Measurements from ENCODE around the gene POGZ.
"Not testable (repeated sequence)": the region's sequence is repeated elsewhere in the genome, so short reads cannot be mapped to it uniquely, and the experiment has no call there.

POGZ gene

DNA sequence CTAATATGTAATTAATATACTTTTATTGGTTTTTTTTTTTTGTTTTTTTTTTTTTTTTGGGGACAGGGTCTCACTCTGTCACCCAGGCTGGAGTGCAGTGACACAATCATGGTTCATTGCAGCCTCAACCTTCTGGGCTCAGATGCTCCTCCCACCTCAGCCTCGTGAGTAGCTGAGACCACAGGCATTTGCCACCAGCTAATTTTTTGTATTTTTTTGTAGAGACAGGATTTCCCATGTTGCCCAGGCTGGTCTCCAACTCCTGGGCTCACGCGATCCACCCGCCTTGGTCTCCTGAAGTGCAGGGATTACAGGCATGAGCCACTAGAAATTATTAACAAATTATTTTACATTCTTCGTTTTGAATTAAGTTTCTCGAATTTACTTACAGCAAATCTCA, 16.8 kb upstream of the POGZ start:
- DNase-seq (ENCODE audit: low read depth): no peak

DNA sequence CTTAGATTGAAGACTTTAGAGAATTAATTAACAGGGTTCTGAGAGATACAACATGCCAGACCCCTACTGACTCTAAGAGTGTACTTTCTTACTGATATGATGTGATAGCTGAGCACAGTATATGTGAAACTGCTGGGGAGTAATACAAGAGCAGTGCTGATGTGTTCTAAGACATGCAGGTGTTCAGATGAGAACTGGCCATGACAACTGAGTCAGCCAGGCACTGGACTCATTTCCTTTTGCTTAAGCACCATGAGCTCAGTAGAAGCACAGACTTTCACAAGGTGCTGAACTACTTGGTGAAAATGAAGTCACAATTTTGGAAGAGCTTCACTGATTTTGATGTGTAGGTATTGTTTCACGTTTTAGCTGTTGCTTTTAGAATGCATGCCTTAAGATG, 15.9 kb upstream of the POGZ start:
- DNase-seq (ENCODE audit: low read depth): no peak

DNA sequence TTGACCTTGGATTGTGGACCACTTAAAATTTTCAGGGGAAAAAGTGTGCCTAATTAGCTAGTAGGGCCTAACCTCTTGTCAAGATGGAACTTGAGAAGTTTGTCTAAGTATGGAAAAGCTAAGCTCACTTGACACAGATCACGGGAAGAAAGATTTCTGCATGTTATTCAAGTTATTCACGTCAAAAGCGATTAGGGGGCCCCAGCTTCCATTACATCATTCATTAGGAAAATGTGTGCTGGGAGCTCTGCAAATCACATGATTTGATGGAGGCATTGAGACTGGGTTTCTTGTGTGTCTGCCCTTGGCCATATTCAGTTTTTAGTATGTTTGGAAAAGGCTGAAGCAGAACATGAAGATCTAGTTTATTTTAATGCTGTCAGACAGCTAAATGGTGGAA, 15.5 kb upstream of the POGZ start:
- DNase-seq (ENCODE audit: low read depth): no peak

DNA sequence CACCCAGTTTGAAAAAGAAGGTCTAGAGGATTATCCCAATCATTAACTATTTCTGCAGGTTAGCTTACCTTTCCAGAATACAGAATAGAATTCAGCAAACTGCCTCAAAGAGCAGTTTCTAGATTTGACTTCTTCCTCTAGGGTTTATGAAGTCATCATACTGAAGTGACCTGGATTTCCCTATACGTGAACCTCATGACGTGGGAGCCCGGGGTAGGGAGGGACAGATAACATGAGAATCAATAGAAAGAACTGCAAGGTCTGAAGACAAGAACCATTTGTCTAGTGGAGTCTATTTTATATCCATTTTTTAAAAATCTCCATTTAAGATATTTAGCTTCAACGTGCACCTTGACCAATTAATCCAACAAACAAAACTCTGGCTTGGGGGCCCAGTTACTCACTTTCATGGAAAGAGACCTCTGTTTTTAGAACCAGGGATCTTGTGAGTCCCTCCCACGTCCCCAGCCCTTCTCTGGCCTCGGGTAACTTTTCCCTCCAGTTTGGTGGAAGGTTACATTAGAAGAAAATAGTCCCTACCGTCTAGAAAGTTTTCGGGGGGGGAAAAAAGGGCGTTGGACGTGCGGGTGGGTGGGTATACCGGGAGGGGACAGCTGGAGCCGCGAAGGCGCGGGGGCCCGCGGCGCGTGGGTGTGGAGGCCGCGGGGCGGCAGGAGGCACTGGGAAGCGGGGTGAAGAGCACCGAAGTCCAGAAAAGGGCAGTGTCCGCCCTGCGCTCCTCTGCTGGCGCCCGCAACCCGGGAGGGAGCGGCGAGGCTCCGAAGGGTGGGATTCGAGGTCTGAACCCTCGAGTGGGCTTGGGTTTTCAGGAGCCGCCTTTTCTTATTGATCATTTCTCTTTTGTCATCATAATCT, 13.8 kb upstream of the POGZ start:
- DNase-seq (ENCODE audit: low read depth): no peak

DNA sequence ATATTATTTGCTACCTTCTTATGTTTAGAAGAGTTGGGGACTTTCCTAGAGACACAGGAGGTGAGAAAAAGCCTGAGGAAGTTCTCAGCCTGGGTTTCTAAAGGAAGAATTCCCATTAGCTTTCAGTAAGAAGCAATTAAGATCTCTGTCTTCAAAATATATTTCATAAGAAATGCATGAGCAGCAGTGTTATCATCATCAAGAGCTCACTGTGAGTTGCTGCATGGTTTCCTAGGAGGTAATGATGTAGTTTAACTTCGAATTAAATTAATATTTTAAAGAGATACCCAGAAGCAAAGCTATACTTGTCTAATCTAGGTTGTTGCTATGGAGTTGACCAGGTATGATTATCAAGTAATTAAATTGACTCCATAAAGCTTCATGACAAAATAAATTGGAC, 5.7 kb upstream of the POGZ start:
- no peak for DNase-seq (ENCODE audit: low read depth)

DNA sequence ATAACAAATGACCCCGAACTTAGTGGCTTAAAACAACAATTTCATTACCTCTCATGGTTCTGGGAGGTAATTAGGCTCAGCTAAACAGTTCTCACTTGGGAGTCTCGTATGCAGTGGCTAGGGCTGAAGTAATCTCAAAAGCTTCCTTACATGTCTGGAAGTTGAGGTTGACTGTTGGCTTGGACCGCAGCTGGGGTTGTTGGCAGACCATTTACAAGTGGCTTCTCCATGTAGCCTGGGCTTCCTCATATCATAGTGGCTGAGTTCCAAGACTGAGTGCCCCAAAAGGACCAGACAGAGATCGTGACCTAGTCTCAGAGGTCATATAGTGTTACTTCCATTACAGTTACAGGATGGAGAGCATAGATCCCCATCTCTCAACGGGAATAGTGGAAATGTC, 2.4 kb upstream of the POGZ start:
- no peak for DNase-seq (ENCODE audit: low read depth)

DNA sequence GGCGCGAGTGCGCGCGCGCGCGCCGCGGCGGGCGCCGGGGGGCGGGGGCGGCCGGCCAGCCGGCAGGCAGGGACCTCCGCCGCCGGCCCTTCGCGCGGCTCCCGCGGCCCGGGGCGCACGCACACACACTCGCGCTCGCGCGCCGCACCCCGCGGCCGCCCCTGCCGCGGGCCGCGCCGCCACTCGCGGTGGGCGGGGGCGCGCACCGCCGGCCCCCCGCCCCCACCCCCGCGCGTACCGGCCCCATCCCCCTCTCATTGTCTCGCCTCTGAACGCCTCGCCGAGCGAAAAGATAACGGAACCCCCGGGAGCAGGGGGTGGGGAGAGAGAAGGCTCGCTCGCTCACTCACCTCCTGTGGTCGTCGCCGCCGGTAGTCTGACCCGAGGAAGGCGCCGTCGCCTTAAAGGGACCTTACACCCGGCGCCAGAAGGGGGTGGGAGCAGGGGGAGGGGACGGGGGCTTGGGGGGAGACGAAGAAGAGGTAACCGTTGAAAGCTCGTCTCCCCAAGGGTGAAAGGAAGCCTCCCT, 428 bp downstream of the POGZ start:
- DNase-seq (ENCODE audit: low read depth): peak; percentile 26

DNA sequence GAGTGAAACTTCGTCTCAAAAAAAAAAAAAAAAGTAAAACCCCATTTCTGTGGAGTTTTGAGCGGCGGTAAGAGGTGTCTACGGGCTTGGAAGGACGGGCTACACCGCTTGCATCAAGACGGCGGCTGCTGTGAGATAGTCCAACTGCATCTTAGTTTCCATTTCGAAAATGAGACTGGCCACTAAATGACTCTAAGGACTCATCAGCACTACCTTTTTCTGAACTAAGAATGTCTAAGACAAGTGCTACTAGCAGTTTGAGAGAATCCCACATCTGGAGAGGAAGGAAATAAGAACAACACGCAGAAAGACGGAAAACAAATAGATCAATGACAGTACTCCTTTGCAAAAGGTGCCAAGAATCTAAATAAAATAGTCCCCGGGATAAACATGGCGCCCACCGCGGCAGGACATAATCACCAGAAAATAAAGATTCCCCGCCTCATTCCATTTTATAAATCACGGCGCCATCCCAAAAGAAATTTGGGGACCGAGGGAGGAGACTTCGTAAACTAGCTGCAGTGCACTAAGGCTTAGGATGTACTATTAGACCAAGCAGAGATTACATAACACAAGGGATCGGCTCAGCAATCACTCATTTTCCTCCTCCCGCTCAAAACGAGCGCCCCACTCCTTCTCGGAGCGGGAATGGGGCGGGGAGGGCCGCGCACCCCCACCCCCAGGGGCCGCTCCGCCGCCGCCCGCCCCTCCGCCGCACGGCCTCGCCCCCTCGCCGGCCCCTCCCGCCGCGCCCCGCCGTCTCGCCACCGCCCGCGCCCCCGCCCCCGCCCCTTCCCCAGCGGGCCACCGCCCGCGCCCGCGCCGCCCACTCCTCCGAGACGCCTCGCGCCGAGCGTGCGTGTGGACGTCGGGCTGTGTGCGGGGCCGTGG, 1.1 kb downstream of the POGZ start:
- peak; percentile 24 for DNase-seq (ENCODE audit: low read depth)

DNA sequence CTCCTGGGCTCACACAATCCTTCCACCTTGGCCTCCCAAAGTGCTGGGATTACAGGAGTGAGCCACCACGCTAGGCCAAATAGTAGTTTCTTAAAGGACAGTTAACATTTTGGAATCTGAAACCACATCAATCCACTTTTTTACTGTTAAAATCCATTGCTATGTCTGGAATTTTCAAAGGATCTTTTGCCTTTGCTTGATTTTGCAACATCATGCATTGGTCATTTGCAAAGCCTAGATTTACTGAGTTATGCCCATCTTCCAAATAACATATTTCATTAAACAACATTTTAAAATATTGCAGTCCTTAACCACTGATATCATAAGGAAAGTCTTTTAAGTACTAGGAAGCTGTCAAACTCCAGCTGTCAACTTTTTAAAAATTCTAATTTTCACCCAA, 3.3 kb downstream of the POGZ start:
- DNase-seq (ENCODE audit: low read depth): no peak

DNA sequence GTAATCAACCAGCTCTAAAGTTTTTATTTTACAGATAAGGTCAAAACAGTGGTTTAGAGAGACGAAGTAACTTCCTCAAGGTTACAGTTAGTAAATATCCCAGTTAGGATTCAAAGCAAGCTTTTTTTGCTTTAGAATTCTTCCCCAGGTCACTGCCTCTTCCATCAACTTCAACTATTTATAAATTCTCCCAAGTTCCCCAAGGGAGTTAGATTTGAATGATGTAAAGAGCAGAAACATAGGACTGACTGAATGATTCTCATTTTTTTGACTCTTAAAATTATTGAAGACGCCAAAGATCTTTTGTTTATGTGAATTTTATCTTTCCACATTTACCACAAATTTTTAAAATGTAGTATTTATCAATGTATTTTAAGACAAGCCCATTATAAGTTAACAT, 4.1 kb downstream of the POGZ start:
- no peak for DNase-seq (ENCODE audit: low read depth)

DNA sequence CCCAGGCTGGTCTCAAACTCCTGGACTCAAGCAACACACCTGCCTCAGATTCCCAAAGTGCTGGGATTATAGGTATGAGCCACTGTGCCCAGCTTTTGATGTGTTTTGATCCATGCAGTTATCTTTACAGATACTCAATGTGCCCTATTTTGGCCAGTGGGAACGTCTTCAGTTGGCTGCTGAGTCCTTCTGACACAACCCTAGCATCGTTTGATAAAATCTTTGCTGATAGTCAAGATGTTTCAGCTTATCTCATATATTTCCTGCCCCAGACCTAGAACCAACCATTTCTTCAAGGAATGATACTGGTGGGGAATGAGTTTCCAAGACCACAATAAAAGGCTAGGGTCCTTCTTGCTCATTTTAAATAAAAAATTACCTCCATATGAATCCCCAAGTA, 11.6 kb downstream of the POGZ start:
- DNase-seq (ENCODE audit: low read depth): no peak

DNA sequence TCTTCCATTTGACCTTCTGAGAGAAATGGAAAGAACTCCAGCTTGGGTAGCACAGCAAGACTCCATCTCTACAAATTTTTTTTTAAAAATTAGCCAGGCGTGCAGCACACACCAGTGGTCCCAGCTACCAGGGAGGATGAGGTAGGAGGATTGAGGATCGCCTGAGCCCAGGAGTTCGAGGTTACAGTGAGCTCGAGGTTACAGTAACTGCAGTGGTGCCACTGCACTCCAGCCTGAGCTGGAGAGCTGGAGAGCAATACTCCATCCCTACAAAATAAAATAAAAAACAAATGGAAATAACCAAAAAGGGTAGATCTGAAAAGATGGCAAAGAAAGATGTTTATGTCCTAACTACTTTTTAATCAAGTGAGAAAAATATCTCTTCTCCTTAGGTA, 14.5 kb downstream of the POGZ start:
- DNase-seq (ENCODE audit: low read depth): no peak

DNA sequence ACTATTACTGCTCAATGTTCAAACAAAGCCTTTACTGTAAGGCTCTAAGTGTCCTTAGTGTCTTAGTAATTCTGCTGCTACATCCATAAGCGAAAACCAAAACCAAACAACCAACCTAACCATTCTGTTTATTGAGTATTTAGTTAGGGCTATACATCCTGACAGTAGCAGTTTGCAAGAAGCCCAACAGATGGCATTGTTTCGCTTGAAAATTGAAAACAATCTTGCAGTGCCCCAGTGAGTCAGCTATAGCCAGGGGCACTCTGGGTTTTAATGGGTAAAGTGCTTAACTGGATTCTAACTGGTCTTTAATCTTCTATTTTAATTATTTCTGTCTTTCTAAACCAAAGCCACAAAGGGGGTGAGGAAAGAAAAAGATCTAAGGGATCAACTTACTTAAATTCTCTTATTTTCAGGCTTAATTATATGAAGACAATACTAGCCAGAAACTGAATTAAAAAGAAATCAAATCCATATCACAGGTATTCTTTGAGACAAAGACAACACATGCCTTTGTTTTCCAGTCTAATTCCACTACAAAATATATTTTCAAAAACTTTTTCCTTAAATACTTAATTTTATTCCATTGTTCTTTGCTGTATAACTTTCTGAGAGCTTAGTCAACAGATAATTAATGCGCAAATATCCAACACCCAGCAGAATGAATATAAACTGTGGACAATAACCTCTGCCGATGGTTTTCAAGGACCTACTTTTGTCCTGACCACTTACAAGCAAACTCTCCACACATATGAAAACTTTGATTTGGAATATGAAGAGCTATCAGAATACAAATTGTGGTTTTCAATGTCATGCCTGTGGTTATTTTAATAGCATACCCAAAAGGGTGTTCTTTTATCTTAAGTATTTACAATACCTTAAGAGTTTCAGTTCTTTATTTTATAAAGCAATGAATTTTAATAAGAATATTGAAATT, 15.2 kb downstream of the POGZ start:
- no peak for DNase-seq (ENCODE audit: low read depth)

DNA sequence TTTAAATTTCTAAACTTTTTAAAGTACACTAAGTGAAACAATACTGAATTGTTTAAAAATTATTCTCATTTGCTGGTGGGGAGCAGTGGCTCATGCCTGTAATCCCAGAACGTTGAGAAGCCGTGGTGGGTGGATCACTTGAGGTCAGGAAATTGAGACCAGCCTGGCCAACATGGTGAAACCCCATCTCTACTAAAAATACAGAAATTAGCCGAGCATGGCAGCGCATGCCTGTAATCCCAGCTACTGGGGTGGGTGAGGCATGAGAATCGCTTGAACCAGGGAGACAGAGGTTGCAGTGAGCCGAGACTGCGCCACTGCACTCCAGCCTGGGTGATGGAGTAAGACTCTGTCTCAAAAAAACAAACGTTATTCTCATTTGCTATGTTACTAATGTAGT, 21.9 kb downstream of the POGZ start:
- DNase-seq (ENCODE audit: low read depth): not testable (repeated sequence)

DNA sequence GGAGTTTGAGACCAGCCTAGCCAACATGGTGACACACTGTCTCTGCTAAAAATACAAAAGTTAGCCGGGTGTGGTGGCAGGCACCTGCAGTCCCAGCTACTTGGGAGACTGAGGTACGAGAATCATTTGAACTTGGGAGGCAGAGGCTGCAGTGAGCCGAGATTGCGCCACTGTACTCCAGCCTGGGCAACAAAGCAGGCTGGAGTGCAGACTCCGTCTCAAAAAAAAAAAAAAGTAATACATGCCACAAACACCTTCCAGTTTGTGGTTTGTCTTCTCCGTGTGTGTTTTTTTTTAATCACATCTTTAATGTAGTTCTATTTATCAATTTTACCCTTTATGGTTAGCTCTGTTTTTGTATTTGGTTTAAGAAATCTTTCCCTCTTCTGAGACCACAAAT, 22.3 kb downstream of the POGZ start:
- DNase-seq (ENCODE audit: low read depth): no peak

DNA sequence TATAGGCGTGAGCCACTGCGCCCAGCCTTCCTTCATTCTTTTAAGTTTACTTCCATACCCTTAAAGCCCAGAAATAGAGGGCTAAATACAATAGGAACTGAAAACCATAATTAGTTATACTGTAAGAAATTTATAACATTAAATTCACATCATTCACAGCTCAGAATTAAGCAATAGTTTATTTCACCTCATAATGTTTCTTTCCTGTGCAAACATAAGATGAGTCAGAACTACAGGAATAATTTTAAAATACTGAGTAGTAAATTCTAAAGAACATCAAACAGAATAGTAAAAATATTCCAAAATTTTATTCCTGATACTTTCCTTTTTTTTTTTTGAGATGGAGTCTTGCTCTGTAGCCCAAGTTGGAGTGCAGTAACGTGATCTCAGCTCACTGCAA, 24.1 kb downstream of the POGZ start:
- DNase-seq (ENCODE audit: low read depth): no peak

DNA sequence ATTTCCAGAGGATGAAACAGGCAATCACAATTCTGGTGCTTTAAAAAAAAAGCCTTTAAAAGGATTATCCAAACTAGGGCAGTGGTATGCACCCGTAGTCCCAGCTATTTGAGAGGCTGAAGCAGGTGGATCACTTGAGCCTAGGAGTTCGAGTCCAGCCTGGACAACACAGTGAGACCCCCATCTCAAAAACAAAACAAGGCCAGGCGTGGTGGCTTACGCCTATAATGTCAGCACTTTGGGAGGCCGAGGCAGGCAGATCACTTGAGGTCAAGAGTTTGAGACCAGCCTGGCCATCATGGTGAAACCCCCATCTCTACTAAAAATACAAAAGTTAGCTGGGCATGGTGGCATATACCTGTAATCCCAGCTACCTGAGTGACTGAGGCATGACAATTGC, 25.5 kb downstream of the POGZ start:
- not testable (repeated sequence) for DNase-seq (ENCODE audit: low read depth)

DNA sequence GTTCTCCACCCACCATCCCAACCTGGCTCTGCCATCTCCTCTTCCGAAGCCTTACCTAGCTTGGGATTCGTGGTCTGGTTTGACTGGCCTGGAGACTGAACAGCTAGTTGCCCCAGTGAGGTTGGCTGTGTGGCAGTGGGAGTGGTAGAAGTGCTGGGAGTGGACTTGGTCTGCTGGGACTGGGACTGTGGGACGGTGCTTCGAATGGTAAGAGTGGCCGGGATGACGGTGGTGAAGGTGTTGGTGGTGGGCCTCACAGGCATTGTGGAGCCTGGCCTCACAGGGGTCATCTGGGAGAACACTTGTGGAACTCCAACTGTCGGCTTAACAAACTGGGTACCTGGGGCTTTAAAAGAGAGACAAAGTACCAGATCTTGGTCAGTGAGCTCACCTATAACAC, 31.2 kb downstream of the POGZ start:
- no peak for DNase-seq (ENCODE audit: low read depth)

DNA sequence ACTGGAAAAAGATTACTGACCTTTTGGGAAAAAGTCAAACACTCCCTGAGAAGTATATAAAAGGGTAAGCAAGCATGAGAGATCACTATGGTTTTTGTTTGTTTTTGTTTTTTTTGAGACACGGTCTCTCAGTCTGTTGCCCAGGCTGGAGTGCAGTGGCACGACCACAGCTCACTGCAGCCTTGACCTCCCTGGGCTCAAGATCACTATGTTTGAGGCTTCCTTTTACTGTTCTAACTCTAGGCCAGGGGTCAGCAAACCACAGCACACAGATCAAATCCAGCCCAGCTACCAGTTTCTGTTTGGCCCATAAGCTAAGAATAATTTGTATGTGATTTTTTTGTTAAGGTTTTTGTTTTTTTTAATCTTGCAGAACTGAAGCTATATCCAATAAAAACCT, 34.2 kb downstream of the POGZ start:
- DNase-seq (ENCODE audit: low read depth): no peak

DNA sequence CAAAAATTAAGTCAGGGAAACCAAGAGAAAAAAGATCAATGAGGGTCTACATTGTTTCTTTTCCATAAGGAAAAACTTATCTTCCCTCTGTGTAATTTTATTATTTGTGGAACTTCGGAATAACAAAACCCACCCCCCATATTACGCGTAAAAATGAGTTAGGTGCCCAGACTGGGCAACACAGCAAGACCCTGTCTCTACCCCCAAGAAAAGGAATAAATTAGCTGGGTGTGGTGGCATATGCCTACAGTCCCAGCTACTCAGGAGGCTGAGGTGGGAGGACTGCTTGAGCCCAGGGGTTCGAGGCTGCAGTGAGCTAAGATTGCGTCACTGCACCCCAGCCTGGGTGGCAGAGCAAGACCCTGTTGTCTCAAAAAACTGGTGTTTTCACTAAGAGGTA, 39.5 kb downstream of the POGZ start:
- DNase-seq (ENCODE audit: low read depth): no peak

DNA sequence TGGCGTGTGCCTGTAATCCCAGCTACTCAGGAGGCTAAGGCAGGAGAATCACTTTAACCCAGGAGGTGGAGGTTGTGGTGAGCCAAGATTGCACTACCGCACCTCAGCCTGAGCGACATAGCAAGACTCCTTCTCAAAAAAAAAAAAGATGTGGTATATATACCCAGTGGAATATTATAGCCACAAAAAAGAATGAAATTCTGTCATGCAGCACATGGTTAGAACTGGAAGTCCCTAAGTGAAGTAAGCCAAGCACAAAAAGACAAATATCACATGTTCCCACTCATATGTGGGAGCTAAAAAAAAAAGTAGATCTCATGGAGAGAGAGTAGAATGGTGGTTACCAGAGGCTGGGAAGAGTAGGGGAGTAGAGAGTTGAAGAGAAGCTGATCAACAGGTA, 41.2 kb downstream of the POGZ start:
- DNase-seq (ENCODE audit: low read depth): no peak

DNA sequence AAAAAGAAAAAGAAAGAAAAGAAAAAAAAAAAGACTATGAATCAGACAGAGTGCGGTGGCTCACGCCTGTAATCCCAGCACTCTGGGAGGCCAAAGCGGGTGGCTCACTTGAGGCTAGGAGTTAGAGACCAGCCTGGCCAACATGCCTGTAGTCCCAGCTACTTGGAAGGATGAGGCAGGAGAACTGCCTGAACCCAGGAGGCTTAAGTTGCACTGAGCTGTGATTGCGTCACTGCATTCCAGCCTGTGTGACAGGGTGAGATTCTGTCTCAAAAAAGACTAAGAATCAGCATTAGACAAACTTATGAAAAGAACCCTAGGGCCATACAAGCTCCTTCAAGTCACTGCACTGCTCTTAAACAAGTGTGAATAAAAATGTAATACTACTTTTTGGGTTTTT, 43.1 kb downstream of the POGZ start:
- no peak for DNase-seq (ENCODE audit: low read depth)
